DND-41 (cell line): ENCODE data around the gene ANG.

Source experiments
- ATAC-seq: fragments of 200-7000 bp; cut with Tn5 transposase; 3 replicates; pipeline ENCODE4 v1.9.1; 2021; ENCODE audit warnings: low read depth; ENCODE audit not compliant: insufficient read depth
- DNase-seq: peaks from one replicate; pipeline ENCODE4 v3.0.0-alpha.2; 2020
- H2AFZ ChIP-seq: 2 replicates; pipeline ENCODE4 v1.6.0; 2012; ENCODE audit warnings: low read depth, low read length
- H3K27ac ChIP-seq: 2 replicates; pipeline ENCODE4 v1.5.1; 2012; ENCODE audit warnings: low read length, inconsistent platforms
- H3K27me3 ChIP-seq: fragments of 200-600 bp; sonication (generic); 2 replicates; pipeline ENCODE4 v1.6.0; 2012; ENCODE audit warnings: low read length, mild to moderate bottlenecking, inconsistent platforms; ENCODE audit not compliant: insufficient read depth, poor library complexity
- H3K36me3 ChIP-seq: 2 replicates; pipeline ENCODE4 v1.5.1; 2012; ENCODE audit warnings: low read length, inconsistent platforms; ENCODE audit not compliant: insufficient read depth
- H3K4me1 ChIP-seq: 2 replicates; pipeline ENCODE4 v1.5.1; 2012; ENCODE audit warnings: mild to moderate bottlenecking, low read length; ENCODE audit not compliant: insufficient read depth
- H3K4me2 ChIP-seq: 2 replicates; pipeline ENCODE4 v1.6.0; 2012; ENCODE audit warnings: mild to moderate bottlenecking, moderate library complexity, low read length, inconsistent platforms; ENCODE audit not compliant: insufficient read depth
- H3K4me3 ChIP-seq, 2 experiments: fragments of 200-600 bp in 1 of 2; shearing (Covaris generic) in 1 of 2; 2 replicates each; pipeline ENCODE4 v1.5.1; 2012 to 2016; ENCODE audit warnings: inconsistent platforms in 2 of 2, low read length in 2 of 2, mild to moderate bottlenecking in 2 of 2, low read depth in 1 of 2, moderate library complexity in 1 of 2
- H3K79me2 ChIP-seq: 2 replicates; pipeline ENCODE4 v1.6.0; 2012; ENCODE audit warnings: low read length, inconsistent platforms; ENCODE audit not compliant: insufficient read depth
- H3K9ac ChIP-seq: 2 replicates; pipeline ENCODE4 v1.6.0; 2012; ENCODE audit warnings: low read depth, mild to moderate bottlenecking, inconsistent platforms, low read length, moderate library complexity
- H3K9me3 ChIP-seq: 2 replicates; pipeline ENCODE4 v1.5.1; 2012; ENCODE audit warnings: low read length, moderate library complexity, mild to moderate bottlenecking, inconsistent platforms; ENCODE audit not compliant: insufficient read depth, severe bottlenecking
- H4K20me1 ChIP-seq: 2 replicates; pipeline ENCODE4 v1.6.0; 2012; ENCODE audit warnings: low read length; ENCODE audit not compliant: insufficient read depth
- EZH2 ChIP-seq: IDR thresholded peaks from 3 replicates; pipeline ENCODE4 v1.6.1; 2012; ENCODE audit warnings: borderline replicate concordance, low read depth, mild to moderate bottlenecking, moderate library complexity, low read length, inconsistent platforms; ENCODE audit not compliant: severe bottlenecking
- TF ChIP-seq, protein P1 (sequence below): IDR thresholded peaks from 2 replicates; pipeline ENCODE4 v1.5.1; 2012; ENCODE audit warnings: borderline replicate concordance, low read length, moderate library complexity, mild to moderate bottlenecking; ENCODE audit not compliant: poor library complexity, severe bottlenecking; ENCODE audit errors: extremely low read depth

The ANG gene

DNA sequence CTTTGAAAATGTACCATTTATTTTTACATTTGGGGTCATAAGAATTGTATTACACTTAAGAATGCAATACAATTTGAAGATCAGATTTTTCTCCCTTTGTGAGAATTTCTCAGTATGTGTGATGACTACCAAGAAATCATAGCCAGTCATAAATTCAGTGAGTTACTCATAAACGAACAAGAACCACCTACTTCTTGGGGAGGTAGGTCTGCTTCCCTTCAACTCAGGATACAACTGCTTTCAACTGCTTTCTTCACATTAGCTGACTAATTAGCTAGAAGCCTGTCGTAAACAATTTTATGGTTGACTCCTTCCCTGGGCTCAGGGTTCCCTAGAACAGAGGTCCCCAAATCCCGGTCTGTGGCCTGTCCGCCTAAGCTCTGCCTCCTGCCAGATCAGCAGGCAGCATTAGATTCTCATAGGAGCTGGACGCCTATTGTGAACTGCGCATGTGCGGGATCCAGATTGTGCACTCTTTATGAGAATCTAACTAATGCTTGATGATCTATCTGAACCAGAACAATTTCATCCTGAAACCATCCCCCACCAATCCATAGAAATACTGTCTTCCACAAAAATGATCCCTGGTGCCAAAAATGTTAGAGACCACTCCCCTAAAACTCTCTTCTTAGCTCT is 3.7 kb downstream of the ANG start:
- Histone ChIP-seq H3K9me3 (no peaks in the 10 kb centered on the region), H3K4me3 (no peak overlapping the region), H3K9ac (no peak overlapping the region), H3K27me3 (no peaks in the 10 kb centered on the region), H4K20me1 (no peaks in the 10 kb centered on the region), H3K27ac (no peak overlapping the region), H3K4me1 (peaks cover 16% of the 10 kb centered on the region), H3K4me2 (no peak overlapping the region), H3K36me3 (no peaks in the 10 kb centered on the region), H2AFZ (no peak overlapping the region), H3K79me2 (no peaks in the 10 kb centered on the region)
- DNase-seq, result no peak
- no peak for TF ChIP-seq EZH2
- TF ChIP-seq, protein P1, sequence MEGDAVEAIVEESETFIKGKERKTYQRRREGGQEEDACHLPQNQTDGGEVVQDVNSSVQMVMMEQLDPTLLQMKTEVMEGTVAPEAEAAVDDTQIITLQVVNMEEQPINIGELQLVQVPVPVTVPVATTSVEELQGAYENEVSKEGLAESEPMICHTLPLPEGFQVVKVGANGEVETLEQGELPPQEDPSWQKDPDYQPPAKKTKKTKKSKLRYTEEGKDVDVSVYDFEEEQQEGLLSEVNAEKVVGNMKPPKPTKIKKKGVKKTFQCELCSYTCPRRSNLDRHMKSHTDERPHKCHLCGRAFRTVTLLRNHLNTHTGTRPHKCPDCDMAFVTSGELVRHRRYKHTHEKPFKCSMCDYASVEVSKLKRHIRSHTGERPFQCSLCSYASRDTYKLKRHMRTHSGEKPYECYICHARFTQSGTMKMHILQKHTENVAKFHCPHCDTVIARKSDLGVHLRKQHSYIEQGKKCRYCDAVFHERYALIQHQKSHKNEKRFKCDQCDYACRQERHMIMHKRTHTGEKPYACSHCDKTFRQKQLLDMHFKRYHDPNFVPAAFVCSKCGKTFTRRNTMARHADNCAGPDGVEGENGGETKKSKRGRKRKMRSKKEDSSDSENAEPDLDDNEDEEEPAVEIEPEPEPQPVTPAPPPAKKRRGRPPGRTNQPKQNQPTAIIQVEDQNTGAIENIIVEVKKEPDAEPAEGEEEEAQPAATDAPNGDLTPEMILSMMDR, result no peak
- ATAC-seq, result no peak

DNA sequence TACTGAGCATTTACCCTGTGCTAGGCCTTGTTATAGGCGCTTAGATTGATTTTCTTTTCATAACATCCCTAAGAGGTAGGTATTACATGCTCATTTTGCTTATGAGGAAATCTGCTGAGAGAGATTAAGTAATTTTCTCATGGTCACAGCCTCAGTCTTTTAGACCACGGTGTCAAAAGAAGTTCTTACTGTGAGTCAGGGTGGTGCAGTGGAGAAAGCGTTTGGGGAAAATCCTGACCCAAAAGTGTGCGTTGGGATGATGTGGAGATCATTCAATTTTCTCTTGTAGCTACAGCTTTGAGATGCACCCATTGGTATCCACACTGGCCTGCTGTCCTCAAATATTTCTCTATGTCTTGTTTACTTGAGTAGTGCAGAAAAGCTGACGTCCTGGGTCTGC is 8.2 kb downstream of the ANG start:
- H3K27ac ChIP-seq, result no peak overlapping the region
- H3K9me3 ChIP-seq, result no peaks in the 10 kb centered on the region
- H3K4me3 ChIP-seq, result no peak overlapping the region
- DNase-seq, result no peak
- H2AFZ ChIP-seq, result no peak overlapping the region
- H3K4me2 ChIP-seq, result no peak overlapping the region
- H3K36me3 ChIP-seq, result no peaks in the 10 kb centered on the region
- no peak for ATAC-seq
- H3K27me3 ChIP-seq, result no peaks in the 10 kb centered on the region
- H3K9ac ChIP-seq, result no peak overlapping the region
- TF ChIP-seq, protein P1, result no peak
- no peak for TF ChIP-seq EZH2
- H3K4me1 ChIP-seq, result no peaks in the 10 kb centered on the region
- H4K20me1 ChIP-seq, result no peaks in the 10 kb centered on the region
- H3K79me2 ChIP-seq, result no peaks in the 10 kb centered on the region

DNA sequence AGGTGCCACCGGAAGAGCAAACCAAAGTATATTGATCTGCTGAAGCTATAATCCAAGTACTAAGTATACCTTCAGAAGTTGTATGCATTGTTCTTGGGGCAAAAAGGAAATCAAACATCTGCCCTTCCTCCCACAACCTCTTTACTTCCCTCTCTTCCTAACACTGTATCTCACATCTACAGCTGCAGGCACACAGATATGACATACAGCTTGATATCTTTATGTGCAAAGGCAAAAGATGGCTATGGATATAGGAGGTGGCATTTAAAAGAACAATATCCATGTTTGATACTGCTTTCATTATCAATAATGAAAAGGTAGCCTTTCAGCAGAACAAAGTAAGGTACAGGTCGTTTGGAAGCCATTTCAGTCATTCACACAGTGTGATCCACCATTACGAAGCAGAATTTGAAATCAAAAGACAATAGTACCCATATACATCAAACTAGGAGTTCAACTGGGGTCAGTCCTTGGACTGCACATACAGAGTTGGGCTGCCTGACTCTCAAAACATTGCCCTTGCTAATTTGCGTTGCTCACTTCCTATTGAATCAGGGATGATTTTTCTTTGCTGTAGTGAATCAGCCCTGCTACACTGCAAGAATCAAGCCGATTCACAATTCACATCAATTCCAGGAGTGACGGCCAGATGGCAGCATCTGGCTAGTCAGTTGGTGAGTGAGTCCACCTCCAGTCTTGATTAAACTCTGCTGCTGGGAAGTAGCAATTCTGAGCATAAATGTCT is 8.9 kb downstream of the ANG start:
- Histone ChIP-seq H3K79me2 (no peaks in the 10 kb centered on the region), H3K36me3 (no peaks in the 10 kb centered on the region), H3K27me3 (no peaks in the 10 kb centered on the region), H3K4me2 (no peak overlapping the region), H3K27ac (no peak overlapping the region), H3K9me3 (no peaks in the 10 kb centered on the region), H3K9ac (no peak overlapping the region), H2AFZ (no peak overlapping the region; the same call in 1 of the 2 replicates), H3K4me3 (no peak overlapping the region), H3K4me1 (no peaks in the 10 kb centered on the region), H4K20me1 (no peaks in the 10 kb centered on the region)
- TF ChIP-seq, protein P1, result peak; percentile 84
- no peak for TF ChIP-seq EZH2
- ATAC-seq (peak; percentile 90), DNase-seq (peak; percentile 71)
